Stimulated activated naive CD8-positive, alpha-beta T cell treated with anti-CD3 and anti-CD28 coated beads, Interleukin-15, amount 100 ng/mL, for 72 hours (primary cell): ENCODE measurements around the gene CCNG2.
"Not testable (repeated sequence)": the region's sequence is repeated elsewhere in the genome, so short reads cannot be mapped to it uniquely, and the experiment has no call there.

Source experiments
- ATAC-seq: fragments of 150-1000 bp; cut with Tn5 transposase; 2 replicates; pipeline ENCODE4 v1.10.0; 2021; ENCODE audit warnings: mild to moderate bottlenecking, moderate library complexity
- DNase-seq, 2 donors: peaks; one replicate each; pipeline ENCODE4 v3.0.0; 2021 to 2022
- H3K27ac Mint-ChIP-seq, 2 donors: one replicate each; pipeline ENCODE4 v1.8.0; 2022; ENCODE audit warnings: mild to moderate bottlenecking in 2 of 2, mixed read lengths in 2 of 2, moderate library complexity in 2 of 2
- H3K27me3 Mint-ChIP-seq: one replicate; pipeline ENCODE4 v1.8.0; 2022; ENCODE audit warnings: mixed read lengths
- H3K4me1 Mint-ChIP-seq: one replicate; pipeline ENCODE4 v1.8.0; 2022; ENCODE audit warnings: mild to moderate bottlenecking, mixed read lengths
- H3K4me3 Mint-ChIP-seq, 2 donors: one replicate each; pipeline ENCODE4 v1.8.0; 2022; ENCODE audit warnings: mild to moderate bottlenecking in 2 of 2, mixed read lengths in 2 of 2, moderate library complexity in 1 of 2
- H3K9me3 Mint-ChIP-seq, 2 donors: one replicate each; pipeline ENCODE4 v1.8.0; 2022; ENCODE audit warnings: mixed read lengths in 2 of 2

CCNG2 gene

GRCh38 chr4:77137448-77137847 is 19.6 kb upstream of the CCNG2 start:
- not testable (repeated sequence) for ATAC-seq, H3K4me1 Mint-ChIP-seq, H3K27me3 Mint-ChIP-seq, DNase-seq, H3K9me3 Mint-ChIP-seq, H3K4me3 Mint-ChIP-seq
- peak overlapping the region in 1 of 2 donors; percentile 57 for H3K27ac Mint-ChIP-seq

GRCh38 chr4:77141964-77142645 is 14.9 kb upstream of the CCNG2 start:
- H3K4me3 Mint-ChIP-seq, result no peak overlapping the region
- H3K9me3 Mint-ChIP-seq, result no peaks in the 10 kb centered on the region
- ATAC-seq (no peak), DNase-seq (no peak)
- no peak overlapping the region for H3K27ac Mint-ChIP-seq
- peaks cover 18% of the 10 kb centered on the region for H3K4me1 Mint-ChIP-seq
- no peaks in the 10 kb centered on the region for H3K27me3 Mint-ChIP-seq

GRCh38 chr4:77142646-77143028 is 14.4 kb upstream of the CCNG2 start:
- Mint-ChIP-seq H3K9me3 (no peaks in the 10 kb centered on the region), H3K27ac (no peak overlapping the region), H3K27me3 (no peaks in the 10 kb centered on the region), H3K4me1 (peaks cover 18% of the 10 kb centered on the region), H3K4me3 (no peak overlapping the region)
- ATAC-seq (no peak), DNase-seq (no peak)

- DNase-seq (no peak), ATAC-seq (no peak)
- H3K4me3 Mint-ChIP-seq, result no peak overlapping the region
- no peaks in the 10 kb centered on the region for H3K9me3 Mint-ChIP-seq
- peaks cover 18% of the 10 kb centered on the region for H3K4me1 Mint-ChIP-seq
- H3K27me3 Mint-ChIP-seq, result no peaks in the 10 kb centered on the region
- peak overlapping the region in 1 of 2 donors; percentile 38 for H3K27ac Mint-ChIP-seq
Observed at GRCh38 chr4:77143091-77143490, 13.9 kb upstream of the CCNG2 start.

- peak overlapping the region; percentile 12 to 54 for H3K4me3 Mint-ChIP-seq
- ATAC-seq, result no peak
- no peaks in the 10 kb centered on the region for H3K27me3 Mint-ChIP-seq
- DNase-seq, result no peak
- H3K4me1 Mint-ChIP-seq, result peaks cover 18% of the 10 kb centered on the region
- H3K27ac Mint-ChIP-seq, result no peak overlapping the region
- H3K9me3 Mint-ChIP-seq, result no peaks in the 10 kb centered on the region
Observed at GRCh38 chr4:77145842-77146185, 11.2 kb upstream of the CCNG2 start.

- ATAC-seq, result no peak
- Mint-ChIP-seq H3K27me3 (no peaks in the 10 kb centered on the region), H3K27ac (no peak overlapping the region), H3K4me3 (no peak overlapping the region), H3K9me3 (no peaks in the 10 kb centered on the region), H3K4me1 (peaks cover 18% of the 10 kb centered on the region)
- no peak for DNase-seq
Observed at GRCh38 chr4:77146186-77147078, 10.6 kb upstream of the CCNG2 start.

GRCh38 chr4:77147079-77147782 is 9.8 kb upstream of the CCNG2 start:
- H3K27ac Mint-ChIP-seq, result no peak overlapping the region
- no peaks in the 10 kb centered on the region for H3K27me3 Mint-ChIP-seq
- H3K4me1 Mint-ChIP-seq, result peaks cover 18% of the 10 kb centered on the region
- no peaks in the 10 kb centered on the region for H3K9me3 Mint-ChIP-seq
- DNase-seq (no peak), ATAC-seq (no peak)
- H3K4me3 Mint-ChIP-seq, result no peak overlapping the region

- no peak overlapping the region for H3K27ac Mint-ChIP-seq
- H3K27me3 Mint-ChIP-seq, result no peaks in the 10 kb centered on the region
- H3K4me1 Mint-ChIP-seq, result peaks cover 18% of the 10 kb centered on the region
- H3K9me3 Mint-ChIP-seq, result no peaks in the 10 kb centered on the region
- DNase-seq (no peak), ATAC-seq (no peak)
- H3K4me3 Mint-ChIP-seq, result no peak overlapping the region
Observed at GRCh38 chr4:77148078-77148477, 8.9 kb upstream of the CCNG2 start.

- Mint-ChIP-seq H3K9me3 (no peaks in the 10 kb centered on the region), H3K27ac (no peak overlapping the region), H3K4me1 (peaks cover 18% of the 10 kb centered on the region), H3K27me3 (no peaks in the 10 kb centered on the region), H3K4me3 (no peak overlapping the region)
- ATAC-seq (no peak), DNase-seq (no peak)
Observed at GRCh38 chr4:77149789-77150188, 7.2 kb upstream of the CCNG2 start.

GRCh38 chr4:77151241-77151640 is 5.8 kb upstream of the CCNG2 start:
- no peak for ATAC-seq
- DNase-seq, result no peak
- H3K27me3 Mint-ChIP-seq, result no peaks in the 10 kb centered on the region
- H3K4me1 Mint-ChIP-seq, result peaks cover 21% of the 10 kb centered on the region
- no peak overlapping the region for H3K27ac Mint-ChIP-seq
- no peaks in the 10 kb centered on the region for H3K9me3 Mint-ChIP-seq
- no peak overlapping the region for H3K4me3 Mint-ChIP-seq

GRCh38 chr4:77152421-77152820 is 4.6 kb upstream of the CCNG2 start:
- no peak overlapping the region for H3K27ac Mint-ChIP-seq

GRCh38 chr4:77153006-77153405 is 4.0 kb upstream of the CCNG2 start:
- H3K4me1 Mint-ChIP-seq, result peaks cover 20% of the 10 kb centered on the region
- DNase-seq (no peak), ATAC-seq (no peak)
- no peak overlapping the region for H3K27ac Mint-ChIP-seq
- H3K27me3 Mint-ChIP-seq, result no peaks in the 10 kb centered on the region
- H3K4me3 Mint-ChIP-seq, result no peak overlapping the region
- no peaks in the 10 kb centered on the region for H3K9me3 Mint-ChIP-seq

More at GRCh38 chr4:77152421-77152820, 4.6 kb upstream of the CCNG2 start:
- ATAC-seq (no peak), DNase-seq (no peak)
- no peak overlapping the region for H3K4me3 Mint-ChIP-seq
- H3K27me3 Mint-ChIP-seq, result no peaks in the 10 kb centered on the region
- no peaks in the 10 kb centered on the region for H3K9me3 Mint-ChIP-seq
- peaks cover 20% of the 10 kb centered on the region for H3K4me1 Mint-ChIP-seq

GRCh38 chr4:77154065-77154464 is 2.9 kb upstream of the CCNG2 start:
- DNase-seq, result no peak
- Mint-ChIP-seq H3K4me1 (peaks cover 28% of the 10 kb centered on the region), H3K27me3 (no peaks in the 10 kb centered on the region), H3K9me3 (no peaks in the 10 kb centered on the region), H3K27ac (no peak overlapping the region), H3K4me3 (no peak overlapping the region)
- no peak for ATAC-seq

- Mint-ChIP-seq H3K27me3 (no peaks in the 10 kb centered on the region), H3K27ac (peak overlapping the region in 1 of 2 donors; percentile 61), H3K9me3 (no peaks in the 10 kb centered on the region), H3K4me3 (peak overlapping the region; percentile 1 to 36), H3K4me1 (peaks cover 33% of the 10 kb centered on the region)
- DNase-seq, result no peak
- no peak for ATAC-seq
Observed at GRCh38 chr4:77154761-77155499, 2.1 kb upstream of the CCNG2 start.

GRCh38 chr4:77155631-77156452 is 1.2 kb upstream of the CCNG2 start:
- Mint-ChIP-seq H3K27ac (peak overlapping the region in 1 of 2 donors; percentile 100), H3K9me3 (no peaks in the 10 kb centered on the region), H3K4me1 (peaks cover 33% of the 10 kb centered on the region), H3K27me3 (no peaks in the 10 kb centered on the region), H3K4me3 (peak overlapping the region; percentile 98 to 100)
- no peak for DNase-seq
- no peak for ATAC-seq
